Immature natural killer cell (primary cell): Measurements from ENCODE around the gene COL4A2. TPM values are rescaled to one million over a fixed set of nuclear protein-coding genes. Genes with fewer than 3 reads are reported as not detected.
A peak's percentile ranks its signal among the peaks of the same experiment; 100 is the strongest.

Experiments used
- DNase-seq, 3 donors: peaks; one replicate each; pipeline ENCODE4 v3.0.0; 2022; ENCODE audit warnings: mixed read lengths in 1 of 3
- H3K27ac Mint-ChIP-seq, 6 donors: one replicate each; pipeline ENCODE4 v1.8.0; 2020; ENCODE audit warnings: mixed read lengths in 6 of 6, mild to moderate bottlenecking in 5 of 6, inconsistent platforms in 4 of 6, moderate library complexity in 3 of 6
- H3K27me3 Mint-ChIP-seq, 3 donors: one replicate each; pipeline ENCODE4 v1.8.0; 2020 to 2021; ENCODE audit warnings: low read depth in 3 of 3, mild to moderate bottlenecking in 3 of 3, mixed read lengths in 3 of 3, moderate library complexity in 3 of 3, inconsistent platforms in 1 of 3
- H3K36me3 Mint-ChIP-seq, 3 donors: one replicate each; pipeline ENCODE4 v1.8.0; 2020; ENCODE audit warnings: mixed read lengths in 3 of 3, inconsistent platforms in 2 of 3, mild to moderate bottlenecking in 2 of 3
- H3K4me1 Mint-ChIP-seq, 2 donors: one replicate each; pipeline ENCODE4 v1.8.0; 2020; ENCODE audit warnings: inconsistent platforms in 2 of 2, mild to moderate bottlenecking in 2 of 2, mixed read lengths in 2 of 2, moderate library complexity in 1 of 2
- H3K4me3 Mint-ChIP-seq, 5 donors: one replicate each; pipeline ENCODE4 v1.8.0; 2020; ENCODE audit warnings: mild to moderate bottlenecking in 5 of 5, mixed read lengths in 5 of 5, inconsistent platforms in 3 of 5, moderate library complexity in 3 of 5
- H3K9me3 Mint-ChIP-seq, 6 donors: one replicate each; pipeline ENCODE4 v1.8.0; 2020; ENCODE audit warnings: mild to moderate bottlenecking in 6 of 6, mixed read lengths in 6 of 6, inconsistent platforms in 4 of 6, moderate library complexity in 3 of 6
- polyA plus RNA-seq, 3 donors: library from polyadenylated mRNA; unstranded; fragments of 300-500 nt; fragmentation: Illumina TruSeq; gene quantifications; one replicate each; pipeline ENCODE4 v1.2.3, GENCODE V29; 2021

COL4A2 gene
- polyA plus RNA-seq, 3 donors from 2014 or later: not detected

DNA sequence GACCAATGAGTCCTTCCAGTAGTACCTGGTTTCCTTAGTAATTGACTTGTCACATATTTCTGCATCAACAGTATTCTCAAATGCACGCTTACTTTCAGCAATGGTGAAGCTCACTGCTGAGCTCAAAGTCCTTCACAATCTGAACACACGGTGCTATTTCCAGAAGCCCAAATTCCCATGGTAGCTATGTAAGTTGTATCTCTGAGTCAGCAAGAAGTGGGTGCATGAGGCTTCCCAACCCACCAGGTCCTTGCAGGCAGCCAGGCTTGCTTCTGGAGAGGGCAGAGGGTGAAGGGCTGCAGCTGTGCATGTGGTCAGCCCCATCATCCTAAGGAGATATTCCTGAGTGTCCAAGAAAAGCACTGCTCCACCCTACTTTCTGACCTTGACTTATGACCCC is 25.7 kb downstream of the COL4A2 start:
- H3K9me3 Mint-ChIP-seq: no peaks in the 10 kb centered on the region
- H3K4me1 Mint-ChIP-seq: no peaks in the 10 kb centered on the region
- peaks cover 2 to 10% (median 3%) of the 10 kb centered on the region in 3 donors for H3K27me3 Mint-ChIP-seq
- H3K36me3 Mint-ChIP-seq: no peaks in the 10 kb centered on the region
- H3K4me3 Mint-ChIP-seq: no peak overlapping the region
- DNase-seq: no peak
- H3K27ac Mint-ChIP-seq: no peak overlapping the region

DNA sequence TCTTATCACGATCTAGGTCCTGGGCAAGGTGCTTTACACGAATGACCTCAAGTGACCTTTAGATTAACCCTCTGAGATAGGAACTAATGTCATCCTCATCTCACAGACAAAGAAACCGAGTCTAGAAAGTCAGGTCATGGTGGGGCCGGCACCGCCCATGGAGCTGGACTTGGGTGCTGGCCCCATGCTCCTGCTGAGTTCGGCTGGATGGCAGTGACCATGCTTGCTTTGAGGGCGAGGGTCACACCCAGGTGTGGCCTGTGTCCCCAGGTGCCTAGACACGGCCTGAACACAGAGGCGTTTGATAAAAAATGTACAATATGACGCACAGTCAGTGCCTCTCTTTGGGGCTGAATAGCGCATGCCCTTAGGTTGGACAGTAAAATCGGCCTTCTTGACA is 26.8 kb downstream of the COL4A2 start:
- H3K9me3 Mint-ChIP-seq: no peaks in the 10 kb centered on the region
- no peak overlapping the region for H3K27ac Mint-ChIP-seq
- peaks cover 2 to 10% (median 3%) of the 10 kb centered on the region in 3 donors for H3K27me3 Mint-ChIP-seq
- peaks cover 0 to under 1% of the 10 kb centered on the region in 2 donors for H3K4me1 Mint-ChIP-seq
- DNase-seq: no peak
- H3K4me3 Mint-ChIP-seq: no peak overlapping the region
- H3K36me3 Mint-ChIP-seq: no peaks in the 10 kb centered on the region

DNA sequence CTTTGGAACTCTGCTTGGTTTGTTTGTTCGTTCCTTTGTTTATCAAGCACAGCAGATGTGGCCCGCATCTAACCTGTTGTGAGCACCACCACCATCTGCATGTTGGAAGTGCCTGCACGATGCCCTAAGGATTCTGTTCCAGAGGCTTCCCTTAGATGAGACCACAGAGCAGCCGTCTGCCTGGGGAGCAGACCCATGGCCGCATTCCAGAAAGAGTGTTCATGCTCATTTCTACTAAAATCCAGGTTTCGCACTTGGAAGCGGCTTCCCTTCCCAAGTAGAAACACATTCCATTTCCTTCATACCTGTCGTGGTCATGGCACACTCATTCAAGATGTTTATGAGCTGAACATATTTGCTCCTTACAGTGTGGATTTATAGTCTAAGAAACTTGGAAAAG is 27.2 kb downstream of the COL4A2 start:
- peaks cover 0 to 5% of the 10 kb centered on the region in 2 donors for H3K4me1 Mint-ChIP-seq
- H3K36me3 Mint-ChIP-seq: no peaks in the 10 kb centered on the region
- DNase-seq: no peak
- H3K9me3 Mint-ChIP-seq: no peaks in the 10 kb centered on the region
- H3K27ac Mint-ChIP-seq: no peak overlapping the region
- H3K4me3 Mint-ChIP-seq: no peak overlapping the region
- peaks cover 2 to 10% (median 3%) of the 10 kb centered on the region in 3 donors for H3K27me3 Mint-ChIP-seq

DNA sequence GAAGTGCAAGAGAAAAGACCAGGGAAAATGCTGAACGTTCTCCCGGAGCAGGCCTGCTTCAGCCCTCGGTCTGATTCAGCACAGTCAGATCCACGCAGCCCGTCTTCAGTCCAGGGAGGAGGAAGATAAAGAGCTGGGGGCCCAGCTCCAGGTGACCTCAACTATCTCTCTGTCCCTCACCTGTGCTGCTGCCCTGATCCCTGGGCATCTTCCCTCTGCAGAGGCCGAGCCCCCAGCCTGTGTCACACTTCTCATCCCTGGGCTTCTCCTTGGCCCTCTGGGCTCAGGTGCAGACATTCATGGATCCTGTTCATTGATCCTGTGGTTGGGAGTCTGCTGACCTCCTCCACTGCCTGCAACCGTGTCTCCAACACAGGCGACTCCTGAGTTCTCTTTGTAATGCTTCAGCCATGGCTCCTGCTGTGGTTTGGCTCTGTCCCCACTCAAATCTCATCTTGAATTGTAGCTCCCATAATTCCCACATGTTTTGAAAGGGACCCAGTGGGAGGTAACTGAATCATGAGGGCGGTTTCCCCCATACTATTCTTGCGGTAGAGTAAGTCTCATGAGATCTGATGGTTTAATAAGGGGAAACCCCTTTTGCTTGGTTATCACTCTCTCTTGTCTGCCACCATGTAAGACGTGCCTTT is 27.9 kb downstream of the COL4A2 start:
- Mint-ChIP-seq H3K36me3 (no peaks in the 10 kb centered on the region), H3K27me3 (peaks cover 3 to 10% (median 6%) of the 10 kb centered on the region in 3 donors), H3K27ac (no peak overlapping the region), H3K4me1 (peaks cover 2 to 12% of the 10 kb centered on the region in 2 donors), H3K9me3 (no peaks in the 10 kb centered on the region), H3K4me3 (no peak overlapping the region)
- no peak for DNase-seq

DNA sequence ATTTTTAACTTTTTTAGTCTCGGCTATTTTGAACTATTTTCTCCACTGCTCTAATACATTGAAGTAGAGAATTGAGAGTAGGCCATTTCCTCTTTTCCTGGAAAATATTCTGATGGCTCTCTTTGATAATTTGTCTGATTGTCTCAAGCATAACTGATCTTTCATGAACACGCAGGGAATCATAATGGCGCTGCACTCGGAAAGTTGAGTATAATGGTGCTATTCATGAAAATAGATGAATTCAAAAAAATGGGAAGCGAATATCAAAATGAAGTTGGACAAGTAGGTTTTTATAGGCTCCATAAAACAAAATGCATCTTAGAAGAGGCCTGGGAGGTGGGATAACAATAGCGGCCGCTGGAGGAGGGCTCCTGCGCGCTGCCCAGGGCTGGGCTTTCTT is 29.0 kb downstream of the COL4A2 start:
- Mint-ChIP-seq H3K27me3 (peaks cover 2 to 10% (median 9%) of the 10 kb centered on the region in 3 donors), H3K9me3 (peaks cover 0 to 1% (median 0%) of the 10 kb centered on the region in 6 donors), H3K4me3 (no peak overlapping the region), H3K36me3 (no peaks in the 10 kb centered on the region), H3K4me1 (peaks cover 13 to 23% of the 10 kb centered on the region in 2 donors), H3K27ac (no peak overlapping the region)
- DNase-seq: no peak

GRCh38 chr13:110336681-110337080 is 29.6 kb downstream of the COL4A2 start:
- peaks cover 2 to 10% (median 9%) of the 10 kb centered on the region in 3 donors for H3K27me3 Mint-ChIP-seq
- H3K36me3 Mint-ChIP-seq: no peaks in the 10 kb centered on the region
- peaks cover 0 to 1% (median 0%) of the 10 kb centered on the region in 6 donors for H3K9me3 Mint-ChIP-seq
- no peak overlapping the region for H3K27ac Mint-ChIP-seq
- DNase-seq: no peak
- peaks cover 19 to 29% of the 10 kb centered on the region in 2 donors for H3K4me1 Mint-ChIP-seq
- H3K4me3 Mint-ChIP-seq: no peak overlapping the region

GRCh38 chr13:110337247-110337646 is 30.2 kb downstream of the COL4A2 start:
- H3K27me3 Mint-ChIP-seq: peaks cover 2 to 10% (median 9%) of the 10 kb centered on the region in 3 donors
- peak overlapping the region in 1 of 6 donors; percentile 40 for H3K27ac Mint-ChIP-seq
- DNase-seq: no peak
- no peak overlapping the region for H3K4me3 Mint-ChIP-seq
- H3K36me3 Mint-ChIP-seq: no peaks in the 10 kb centered on the region
- H3K4me1 Mint-ChIP-seq: peaks cover 20 to 32% of the 10 kb centered on the region in 2 donors
- H3K9me3 Mint-ChIP-seq: peaks cover 0 to 1% (median 0%) of the 10 kb centered on the region in 6 donors

DNA sequence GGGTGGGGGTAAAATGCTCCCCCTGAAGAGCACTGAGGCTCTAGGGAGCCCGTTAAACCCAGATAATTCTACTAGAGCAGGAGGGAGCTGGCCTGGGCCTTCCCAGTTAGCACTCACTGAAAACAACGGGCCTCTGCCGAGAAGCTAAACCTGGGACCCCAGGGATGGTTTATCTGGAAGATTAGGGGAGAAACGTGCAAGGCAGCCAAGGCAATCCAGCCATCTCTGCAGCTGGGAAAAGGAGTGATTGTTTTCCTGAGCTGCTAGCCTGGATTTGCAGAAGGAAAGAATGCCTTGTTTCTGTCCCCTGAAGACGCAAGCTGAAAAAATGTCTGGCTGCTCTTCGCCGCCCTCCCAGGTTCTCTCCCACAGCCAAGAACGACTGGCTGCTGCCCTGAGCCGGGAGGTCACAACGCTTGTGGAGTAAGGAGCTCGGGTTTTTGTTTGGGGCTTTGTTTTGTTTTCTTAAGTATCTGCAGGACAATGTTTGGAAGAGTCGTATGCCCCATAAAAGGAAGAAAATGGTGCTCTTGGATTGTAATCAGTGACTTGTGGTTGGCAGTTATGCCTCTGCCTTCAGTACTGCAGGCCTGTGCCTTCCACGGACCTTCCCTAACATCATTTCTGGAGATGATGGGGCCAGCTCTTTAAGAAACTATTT is 31.5 kb downstream of the COL4A2 start:
- Mint-ChIP-seq H3K27ac (no peak overlapping the region), H3K4me1 (peaks cover 20 to 32% of the 10 kb centered on the region in 2 donors), H3K9me3 (peaks cover 0 to 1% (median 0%) of the 10 kb centered on the region in 6 donors), H3K4me3 (no peak overlapping the region), H3K27me3 (peaks cover 4 to 9% (median 7%) of the 10 kb centered on the region in 3 donors), H3K36me3 (no peaks in the 10 kb centered on the region)
- no peak for DNase-seq

- H3K27me3 Mint-ChIP-seq: peaks cover 4 to 9% (median 7%) of the 10 kb centered on the region in 3 donors
- no peaks in the 10 kb centered on the region for H3K36me3 Mint-ChIP-seq
- H3K27ac Mint-ChIP-seq: no peak overlapping the region
- peaks cover 0 to 1% (median 0%) of the 10 kb centered on the region in 6 donors for H3K9me3 Mint-ChIP-seq
- peaks cover 20 to 32% of the 10 kb centered on the region in 2 donors for H3K4me1 Mint-ChIP-seq
- H3K4me3 Mint-ChIP-seq: peak overlapping the region in 1 of 5 donors; percentile 50
- DNase-seq: no peak
Measured at GRCh38 chr13:110339263-110339662, 32.2 kb downstream of the COL4A2 start.

- Mint-ChIP-seq H3K27ac (peak overlapping the region in 1 of 6 donors; percentile 84), H3K4me3 (peak overlapping the region; percentile 71 to 79 (median 72)), H3K4me1 (peaks cover 20 to 32% of the 10 kb centered on the region in 2 donors), H3K36me3 (no peaks in the 10 kb centered on the region), H3K9me3 (peaks cover 0 to 1% (median 0%) of the 10 kb centered on the region in 6 donors), H3K27me3 (peaks cover 4 to 9% (median 5%) of the 10 kb centered on the region in 3 donors)
- DNase-seq: no peak
Measured at GRCh38 chr13:110339975-110340550, 33.0 kb downstream of the COL4A2 start.

DNA sequence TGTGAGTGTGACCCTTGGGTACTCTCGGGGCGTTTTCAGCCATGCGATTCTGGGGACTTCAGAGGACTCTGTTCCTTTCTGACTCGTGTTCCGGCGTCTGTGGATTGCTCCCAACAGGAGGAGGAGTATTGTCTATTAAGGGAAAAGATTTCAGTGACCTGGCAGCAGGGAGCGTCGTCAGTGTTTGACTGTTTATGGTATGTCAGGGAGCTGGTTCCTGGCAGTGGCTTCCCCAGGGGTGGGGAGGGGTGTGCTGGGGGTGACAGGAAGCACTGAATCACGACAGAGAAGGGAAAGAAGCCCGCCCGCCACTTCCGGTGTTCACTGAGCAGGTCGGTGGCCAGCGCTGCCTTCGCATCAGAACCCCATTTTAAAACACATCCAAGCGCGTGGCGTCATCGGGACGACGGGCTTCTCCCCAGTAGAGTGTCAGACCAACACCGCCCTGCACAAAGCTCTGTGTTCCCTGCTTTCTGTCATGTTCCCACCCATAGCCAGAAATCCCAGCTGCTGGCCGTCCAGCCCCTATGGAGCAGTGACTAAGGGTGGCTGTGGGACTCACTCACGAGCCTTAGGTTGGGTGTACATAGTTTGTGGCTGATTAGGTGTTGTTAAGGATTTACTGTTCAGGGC is 33.8 kb downstream of the COL4A2 start:
- peak; percentile 10 to 36 (median 26) for DNase-seq

DNA sequence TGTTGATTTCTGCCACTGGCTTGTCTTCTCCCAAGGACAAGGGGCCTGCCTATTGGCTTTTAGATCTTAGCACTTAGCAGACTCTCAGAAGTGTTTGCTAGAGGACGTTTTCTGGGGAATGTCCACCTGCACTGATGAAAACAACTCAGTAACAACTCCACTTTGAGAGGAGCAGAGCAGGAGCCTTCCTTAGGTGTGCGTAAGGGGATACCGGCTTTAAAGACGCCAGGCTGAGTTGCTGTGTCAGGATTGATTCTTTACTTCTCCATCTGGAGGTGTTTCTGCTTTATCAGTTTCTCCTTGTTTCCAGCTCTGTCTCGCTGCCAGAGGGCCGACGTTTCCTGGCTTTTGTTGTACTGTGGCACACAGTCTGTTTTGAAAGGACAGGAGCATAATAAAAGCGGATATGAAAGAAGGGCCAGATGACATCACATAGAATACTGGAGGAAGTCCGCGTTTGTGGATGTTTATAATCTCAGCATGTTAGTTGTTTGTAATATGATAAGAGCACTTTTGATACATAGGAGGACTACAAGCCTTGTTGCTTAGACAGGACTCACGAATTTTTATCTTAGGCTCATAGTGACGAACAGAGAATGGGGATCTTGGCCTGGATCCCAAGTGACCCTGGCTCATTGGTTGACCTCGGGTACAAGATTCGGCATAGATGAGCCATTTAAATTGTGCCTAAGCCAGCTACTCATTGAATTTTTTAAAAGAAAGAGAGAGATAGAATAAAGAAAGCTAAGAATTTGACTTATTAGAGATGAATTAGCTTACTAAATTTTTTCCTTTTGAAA is 34.6 kb downstream of the COL4A2 start:
- no peak for DNase-seq
- no peaks in the 10 kb centered on the region for H3K36me3 Mint-ChIP-seq
- peak overlapping the region; percentile 71 to 79 (median 72) for H3K4me3 Mint-ChIP-seq
- H3K27ac Mint-ChIP-seq: peak overlapping the region in 5 of 6 donors; percentile 27 to 83 (median 40)
- H3K4me1 Mint-ChIP-seq: peaks cover 20 to 32% of the 10 kb centered on the region in 2 donors
- peaks cover 1 to 9% (median 2%) of the 10 kb centered on the region in 3 donors for H3K27me3 Mint-ChIP-seq
- peaks cover 0 to 1% (median 0%) of the 10 kb centered on the region in 6 donors for H3K9me3 Mint-ChIP-seq

More for the DNA sequence above, 33.8 kb downstream of the COL4A2 start:
- H3K27me3 Mint-ChIP-seq: peaks cover 1 to 9% (median 4%) of the 10 kb centered on the region in 3 donors
- H3K4me3 Mint-ChIP-seq: peak overlapping the region; percentile 71 to 79 (median 72)
- H3K4me1 Mint-ChIP-seq: peaks cover 20 to 32% of the 10 kb centered on the region in 2 donors
- H3K36me3 Mint-ChIP-seq: no peaks in the 10 kb centered on the region
- peaks cover 0 to 1% (median 0%) of the 10 kb centered on the region in 6 donors for H3K9me3 Mint-ChIP-seq
- H3K27ac Mint-ChIP-seq: peak overlapping the region in 4 of 6 donors; percentile 27 to 83 (median 56)

DNA sequence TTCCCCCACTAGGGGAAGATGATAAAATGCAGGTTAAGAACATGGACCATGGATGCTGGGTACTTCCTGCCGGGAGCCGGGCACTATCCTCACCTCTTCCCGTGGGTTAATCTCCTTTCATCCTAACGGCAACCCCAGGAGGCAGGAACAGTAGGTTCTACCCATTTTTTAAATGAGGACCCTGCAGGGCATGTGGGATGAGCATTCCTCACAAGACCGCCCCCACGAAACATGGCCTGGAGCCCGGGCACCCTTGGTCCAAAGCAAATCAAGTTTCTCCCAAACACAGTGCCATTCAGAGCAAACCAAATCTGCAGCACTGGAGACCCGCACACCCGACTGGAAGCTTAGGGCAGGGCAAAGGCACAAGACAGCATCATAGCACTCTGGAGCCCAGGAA is 35.4 kb downstream of the COL4A2 start:
- Mint-ChIP-seq H3K4me3 (no peak overlapping the region), H3K36me3 (no peaks in the 10 kb centered on the region), H3K27me3 (peaks cover 1 to 9% (median 2%) of the 10 kb centered on the region in 3 donors), H3K4me1 (peaks cover 20 to 32% of the 10 kb centered on the region in 2 donors), H3K9me3 (peaks cover 0 to 1% (median 0%) of the 10 kb centered on the region in 6 donors), H3K27ac (no peak overlapping the region)
- DNase-seq: no peak
